GM21619 (cell line): ENCODE data around the gene PRKD3.
"Not testable (repeated sequence)": the region's sequence is repeated elsewhere in the genome, so short reads cannot be mapped to it uniquely, and the experiment has no call there.

ENCODE experiments used
- ATAC-seq: cut with Tn5 transposase; IDR thresholded peaks from one replicate; pipeline ENCODE4 v1.9.1; 2021; ENCODE audit not compliant: unreplicated experiment

PRKD3 gene

DNA sequence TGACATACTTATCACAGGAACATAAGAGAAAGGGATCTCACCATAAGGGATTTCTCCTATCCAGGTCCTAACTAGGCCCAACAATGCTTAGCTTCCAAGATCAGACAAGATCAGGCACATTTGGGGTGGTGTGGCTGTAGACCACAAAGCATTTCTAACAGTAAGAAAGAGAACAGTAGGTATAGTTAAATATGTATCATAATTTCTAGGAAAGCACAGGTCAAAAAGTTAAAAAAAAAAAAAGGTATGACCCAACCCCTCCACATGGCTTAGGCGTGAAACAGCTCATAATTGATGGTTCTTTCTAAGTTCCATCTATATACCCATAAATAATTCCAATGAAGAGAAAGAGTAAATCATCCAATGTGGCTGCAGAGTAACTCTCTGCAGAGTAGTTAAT is 6.9 kb downstream of the PRKD3 start:
- no peak for ATAC-seq

DNA sequence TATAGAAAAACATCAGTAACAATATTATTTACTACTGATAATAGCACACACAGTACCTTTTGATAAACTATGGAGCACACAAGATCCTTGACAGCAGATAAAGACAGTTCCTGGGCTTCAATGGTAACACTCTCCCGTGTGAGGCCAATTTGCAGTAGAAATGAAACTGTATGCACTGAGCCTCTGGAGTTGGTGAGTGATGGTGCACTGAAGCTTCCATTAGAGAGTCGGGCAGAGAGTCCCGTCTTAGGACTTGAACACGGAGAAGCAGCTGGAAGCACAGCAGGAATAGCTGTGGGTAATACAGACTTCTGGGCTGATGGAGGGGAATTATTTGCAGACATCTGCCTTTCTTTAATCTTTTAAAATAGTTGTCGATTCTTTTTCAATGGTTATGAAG is 8.5 kb downstream of the PRKD3 start:
- no peak for ATAC-seq

DNA sequence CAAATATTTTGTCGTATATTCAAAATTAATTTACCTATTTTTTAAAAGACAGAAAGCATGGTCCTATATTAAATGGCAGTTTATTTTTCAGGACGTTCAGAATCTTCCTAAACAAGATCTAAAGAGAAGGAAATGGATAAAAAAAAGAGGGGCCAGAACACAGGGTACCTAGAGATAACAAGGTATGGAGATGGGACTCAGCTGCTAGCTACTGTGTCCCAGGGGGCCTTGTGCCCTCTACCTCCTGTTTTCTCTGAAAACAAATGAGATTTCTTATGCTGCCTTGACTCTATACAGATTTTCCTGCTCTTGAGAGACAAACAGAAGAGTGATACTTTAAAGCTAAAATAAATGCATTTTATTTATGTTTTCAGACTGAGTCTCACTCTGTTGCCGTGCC is 9.3 kb downstream of the PRKD3 start:
- no peak for ATAC-seq

DNA sequence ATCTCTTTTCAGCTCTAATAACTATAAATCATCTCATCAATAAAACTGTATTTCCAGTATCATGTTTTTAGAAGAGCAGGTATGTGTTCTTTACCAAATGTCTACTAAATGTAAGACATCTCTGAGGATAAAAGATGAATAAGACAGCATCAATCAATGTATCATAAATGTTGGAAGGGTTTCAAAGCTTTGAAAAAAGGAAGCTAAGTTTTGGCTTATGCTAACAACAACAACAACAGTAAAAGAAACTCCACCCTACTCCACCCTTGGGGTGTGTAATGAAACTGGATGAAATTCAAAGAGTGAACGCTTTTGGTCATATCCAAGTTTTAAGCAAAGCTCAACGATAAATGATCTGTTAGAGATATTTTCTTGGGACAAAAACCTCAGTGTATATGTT is 17.1 kb downstream of the PRKD3 start:
- no peak for ATAC-seq

DNA sequence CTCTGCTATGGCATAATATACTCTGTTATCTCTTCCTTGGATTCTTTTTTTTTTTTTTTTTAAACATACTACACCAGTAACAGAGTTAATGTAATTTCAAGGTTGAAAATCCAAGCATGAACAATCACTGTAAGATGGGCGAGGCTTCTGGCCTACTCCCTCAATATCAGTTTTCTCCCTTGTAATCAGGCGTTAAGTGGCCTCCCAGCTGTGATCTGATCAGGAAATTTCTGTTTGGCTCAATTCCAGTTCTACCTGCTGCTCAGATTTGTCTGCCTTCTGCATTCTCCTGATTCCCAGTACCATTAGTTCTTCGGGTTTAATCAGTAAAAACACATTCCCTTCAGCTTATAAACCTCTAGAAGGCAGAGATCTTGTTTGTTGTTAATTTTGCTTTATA is 18.6 kb downstream of the PRKD3 start:
- ATAC-seq: no peak

DNA sequence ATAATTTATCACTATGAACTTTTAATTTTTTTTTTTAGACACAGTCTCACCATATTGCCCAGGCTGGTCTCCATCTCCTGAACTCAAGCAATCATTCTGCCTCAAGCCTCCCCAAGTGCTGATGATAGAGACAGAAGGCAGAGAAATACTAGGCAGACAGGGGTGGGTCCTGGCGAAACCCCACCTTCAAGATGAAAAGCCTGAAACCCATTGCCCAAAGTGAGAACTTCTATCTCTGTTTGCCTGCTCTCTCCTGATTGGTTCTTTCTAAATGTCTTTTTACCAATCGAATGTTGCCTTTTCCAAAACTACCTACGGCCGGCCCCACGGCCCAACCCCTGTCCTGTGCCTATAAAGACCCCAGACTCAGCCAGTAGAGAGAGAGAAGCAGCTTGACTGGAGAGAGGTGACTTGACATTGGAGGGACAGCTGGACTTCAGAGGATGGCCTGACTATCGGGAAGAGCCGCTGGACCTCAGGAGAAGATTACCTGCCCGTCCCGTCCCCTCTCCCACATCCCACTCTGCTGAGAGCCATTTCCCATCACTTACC is 21.9 kb downstream of the PRKD3 start:
- no peak for ATAC-seq

DNA sequence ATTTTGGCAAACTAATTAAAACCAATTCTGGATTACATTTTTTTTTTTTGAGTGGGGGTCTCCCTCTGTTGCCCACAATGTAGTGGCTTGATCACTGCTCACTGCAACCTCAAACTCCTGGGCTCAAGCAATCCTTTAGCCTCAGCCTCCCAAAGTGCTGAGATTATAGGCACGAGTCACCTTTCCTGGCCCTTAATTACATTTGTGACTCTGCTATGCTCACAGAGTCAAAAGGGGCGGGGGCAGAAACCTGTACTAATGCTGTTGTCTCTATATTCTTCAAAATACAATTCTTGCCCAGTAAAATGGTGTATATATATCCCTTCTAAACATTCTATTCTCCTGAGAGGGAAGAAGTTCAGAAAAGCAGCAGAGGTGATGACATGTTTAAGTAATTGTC is 23.2 kb downstream of the PRKD3 start:
- ATAC-seq: no peak

DNA sequence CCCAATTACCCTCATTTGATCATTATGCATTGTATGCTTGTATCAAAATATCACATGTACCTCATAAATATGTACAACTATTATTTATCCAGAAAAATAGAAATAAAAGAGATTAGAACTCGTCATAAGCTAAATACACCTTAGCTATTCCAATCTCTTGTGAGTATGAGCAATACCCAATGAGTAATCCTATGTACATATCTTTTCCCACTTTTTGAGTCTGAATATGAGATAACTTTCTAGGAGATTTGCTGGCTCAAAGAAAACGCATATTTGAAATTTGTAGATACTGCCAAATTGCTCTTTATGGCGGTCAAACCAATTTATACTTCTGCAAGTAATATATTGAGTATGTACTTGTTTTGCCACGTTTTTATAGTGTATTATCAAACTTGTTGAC is 24.1 kb downstream of the PRKD3 start:
- ATAC-seq: no peak

DNA sequence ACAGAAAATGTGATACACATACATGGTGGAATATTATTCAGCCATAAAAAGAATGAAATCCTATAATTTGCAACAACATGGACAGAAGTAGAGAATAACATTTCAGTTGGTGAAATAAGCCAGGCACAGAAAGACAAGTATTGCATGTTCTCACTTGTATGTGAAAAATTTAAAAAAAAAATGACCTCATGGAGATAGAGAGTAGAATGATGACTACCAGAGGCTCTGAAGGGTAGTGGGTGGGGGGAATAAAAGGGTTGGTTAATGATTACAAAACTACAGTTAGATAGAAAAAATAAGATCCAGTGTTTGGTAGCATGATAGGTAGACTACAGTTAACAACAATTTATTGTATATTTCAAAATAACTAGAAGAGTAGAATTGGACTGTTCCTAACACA is 24.5 kb downstream of the PRKD3 start:
- no peak for ATAC-seq

DNA sequence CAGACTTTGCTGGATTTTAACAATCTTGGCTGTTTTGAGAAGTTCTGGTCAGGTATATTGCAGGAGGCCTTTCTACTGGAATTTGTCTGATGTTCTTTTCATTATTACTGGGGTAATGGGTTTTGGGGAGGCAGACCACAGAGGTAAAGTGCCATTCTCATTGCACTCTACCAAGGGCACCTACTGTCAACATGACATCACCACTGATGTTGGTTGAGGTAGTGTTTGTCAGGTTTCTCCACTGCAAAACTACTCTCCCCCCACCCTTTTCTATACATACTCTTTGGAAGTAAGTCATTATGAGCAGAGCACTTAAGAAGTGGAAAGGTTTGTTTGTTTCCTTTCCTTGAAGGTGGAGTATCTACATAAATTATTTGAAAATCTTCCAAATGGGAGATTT is 27.0 kb downstream of the PRKD3 start:
- no peak for ATAC-seq

DNA sequence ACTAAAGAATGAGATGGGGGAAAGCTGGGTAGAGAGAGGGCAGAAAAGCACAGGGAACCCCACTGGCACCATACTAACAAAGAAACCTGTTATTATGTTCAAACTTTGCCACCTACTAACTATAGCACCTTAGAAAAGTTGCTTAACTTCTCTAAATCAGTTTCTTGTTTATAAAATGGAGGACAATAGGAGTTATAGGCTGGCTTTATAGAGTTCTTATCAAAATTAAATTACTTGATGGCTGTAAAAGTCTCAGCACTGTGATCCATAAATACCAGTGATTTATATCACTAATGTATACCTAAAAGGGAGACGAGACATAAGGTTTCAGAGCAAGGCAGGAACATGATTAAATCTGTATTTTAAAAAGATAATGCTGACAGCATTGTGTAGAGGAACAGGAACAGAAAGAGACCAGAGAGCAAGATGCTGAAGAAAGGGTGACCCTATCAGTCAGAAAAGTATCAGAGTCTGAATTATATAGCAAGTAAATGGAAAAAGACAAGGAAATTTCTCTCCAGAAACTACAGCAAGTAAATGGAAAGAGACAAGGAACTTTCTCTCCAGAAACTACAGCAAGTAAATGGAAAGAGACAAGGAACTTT is 29.1 kb downstream of the PRKD3 start:
- ATAC-seq: no peak

DNA sequence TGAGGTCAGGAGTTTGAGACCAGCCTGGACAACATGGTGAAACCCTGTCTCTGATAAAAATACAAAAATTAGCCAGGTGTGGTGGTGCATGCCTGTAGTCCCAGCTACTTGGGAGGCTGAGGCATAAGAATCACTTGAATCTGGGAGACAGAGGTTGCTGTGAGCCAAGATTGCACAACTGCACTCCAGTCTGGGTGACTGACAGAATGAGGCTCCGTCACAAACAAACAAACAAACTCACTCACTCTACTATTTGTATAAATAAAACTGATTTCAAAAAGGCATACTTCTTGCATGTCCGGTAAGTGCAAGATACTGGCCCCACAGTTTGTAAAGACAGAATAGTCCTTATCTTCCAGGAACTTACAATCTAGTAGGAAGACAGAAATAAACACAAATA is 29.8 kb downstream of the PRKD3 start:
- ATAC-seq: not testable (repeated sequence)

DNA sequence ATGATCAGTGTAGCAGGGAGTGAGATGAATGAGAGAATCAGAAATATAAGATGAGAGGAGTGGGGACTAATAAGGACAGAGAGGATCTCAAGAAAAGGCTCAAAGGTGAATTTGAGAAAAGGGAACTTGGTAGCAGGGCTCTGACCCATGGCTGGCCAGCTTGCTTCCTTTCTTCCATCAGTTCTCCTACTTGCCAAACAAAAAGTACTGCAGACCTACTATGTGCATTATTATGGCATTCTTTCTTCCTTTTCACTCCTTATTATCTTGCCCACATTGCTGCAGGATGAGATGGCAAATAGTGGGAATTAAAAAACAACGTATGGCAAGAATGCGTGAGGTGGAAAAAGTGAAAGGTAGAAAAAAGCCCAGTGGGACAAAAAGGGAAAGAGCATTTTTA is 33.0 kb downstream of the PRKD3 start:
- no peak for ATAC-seq

DNA sequence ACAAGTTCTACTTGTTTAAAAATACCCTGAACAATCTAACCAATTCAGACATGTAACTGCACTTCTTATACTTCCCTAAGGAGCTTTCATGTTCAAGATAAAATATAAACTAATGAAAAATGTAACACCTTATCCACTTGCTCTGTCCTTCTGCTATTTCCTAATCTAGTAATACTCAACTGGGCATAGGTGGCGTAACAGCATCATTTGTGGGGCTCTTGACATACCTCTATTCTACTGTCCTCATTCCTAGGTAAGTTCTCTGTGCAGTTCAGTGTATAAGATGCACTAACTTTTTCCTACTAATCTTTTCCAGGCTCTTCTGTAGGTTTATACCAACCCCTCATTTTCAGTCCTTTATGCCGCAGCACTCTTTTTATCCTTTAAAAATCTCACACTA is 36.7 kb downstream of the PRKD3 start:
- ATAC-seq: no peak

DNA sequence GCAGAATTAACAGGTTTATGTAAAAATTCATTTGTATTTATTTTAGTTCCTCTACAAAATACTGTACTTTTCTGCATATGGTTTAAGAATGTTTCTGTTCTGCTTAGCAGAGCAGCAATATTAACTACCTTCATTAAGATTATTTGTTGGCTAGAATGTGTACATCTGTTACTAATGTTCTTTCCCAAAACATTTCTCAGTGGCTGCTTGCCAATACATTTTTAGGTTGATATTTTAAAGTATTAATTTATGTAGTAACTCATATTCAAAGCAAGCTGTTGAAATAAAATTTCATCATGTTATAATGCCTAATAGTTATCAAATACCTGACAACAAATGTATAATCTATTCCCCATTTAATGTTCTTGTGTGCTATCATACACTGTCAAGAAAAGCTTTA is 40.3 kb downstream of the PRKD3 start:
- no peak for ATAC-seq

DNA sequence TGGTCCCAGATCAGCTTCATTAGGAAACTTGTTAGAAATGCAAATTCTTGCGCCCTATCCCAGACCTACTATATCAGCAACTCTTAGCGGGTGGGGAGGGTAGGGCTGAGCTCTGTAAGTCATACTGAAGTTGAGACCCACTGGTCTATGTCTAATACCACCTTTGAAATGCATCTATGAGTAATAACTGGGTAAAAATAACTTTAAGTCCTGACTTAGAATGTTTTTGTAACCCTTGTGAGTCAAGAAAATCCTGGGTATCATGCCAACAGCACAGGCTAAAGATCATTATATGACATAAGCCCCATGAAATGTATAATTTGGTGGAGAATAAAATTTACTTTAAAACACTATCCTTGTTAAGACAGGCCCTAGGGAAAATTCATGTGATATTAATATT is 41.4 kb downstream of the PRKD3 start:
- ATAC-seq: no peak

DNA sequence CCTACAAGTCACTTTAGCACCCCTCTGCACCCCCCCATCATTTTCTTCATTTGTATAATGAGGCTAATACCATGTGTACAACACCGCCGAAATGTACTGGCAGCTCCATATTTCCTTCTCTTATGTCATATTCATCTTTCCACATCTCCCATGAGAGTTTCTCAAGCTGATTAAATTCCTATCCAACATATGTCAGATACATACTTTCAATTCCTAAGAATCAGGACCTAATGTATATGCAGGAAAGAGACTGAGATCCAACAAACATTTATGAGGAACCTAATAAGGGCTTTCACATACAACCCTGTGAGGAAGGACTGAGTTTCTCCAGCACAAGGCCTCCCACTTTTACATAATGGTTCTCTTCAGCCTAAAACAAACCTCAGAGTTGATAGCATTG is 41.9 kb downstream of the PRKD3 start:
- no peak for ATAC-seq

DNA sequence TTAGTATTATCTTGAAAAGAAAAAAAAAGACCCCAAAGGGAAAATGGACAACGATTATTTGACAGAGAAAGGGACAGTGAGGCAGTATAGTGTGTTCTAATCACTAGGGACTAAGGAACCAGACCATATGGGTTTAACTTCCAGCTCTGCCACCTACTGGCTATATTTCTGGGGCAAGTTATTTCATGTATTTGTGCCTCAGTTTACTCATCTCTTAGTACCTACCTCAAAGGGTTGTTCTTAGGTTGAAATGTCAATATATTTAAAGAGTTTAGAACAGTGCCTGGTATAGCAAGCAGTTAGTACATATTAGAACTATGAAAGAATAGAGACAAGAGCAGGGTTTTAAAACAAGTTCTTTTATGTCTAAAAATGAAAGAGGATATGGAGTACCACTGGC is 42.7 kb downstream of the PRKD3 start:
- no peak for ATAC-seq

DNA sequence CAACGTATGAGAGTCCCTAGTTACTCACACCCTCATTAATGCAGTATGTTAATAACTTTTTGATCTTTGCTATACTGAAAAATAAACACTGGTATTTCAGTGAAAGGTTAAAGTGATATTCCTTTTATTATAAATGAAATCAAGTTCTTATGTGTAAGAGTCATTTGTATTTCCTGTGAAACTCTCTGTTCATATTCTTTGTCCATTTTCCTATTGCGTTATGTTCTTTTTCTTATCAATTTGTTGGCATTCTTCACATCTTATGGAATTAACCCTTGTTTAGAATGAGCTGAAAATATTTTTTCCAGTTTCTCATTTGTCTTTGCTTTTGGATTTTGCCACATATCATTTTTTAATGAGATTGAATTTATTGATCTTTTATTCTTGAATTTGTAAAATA is 48.3 kb downstream of the PRKD3 start:
- no peak for ATAC-seq
